OCI-LY3 (cell line): ENCODE data around the gene C8A.

ENCODE experiments used
- H2AFZ ChIP-seq: fragments of 200-600, 300-600 bp; shearing (Covaris generic); 2 replicates; pipeline ENCODE4 v1.6.0; 2014; ENCODE audit warnings: antibody characterized with exemption, low read depth, low read length
- H3K27ac ChIP-seq: fragments of 200-600, 300-600 bp; sonication (generic); 2 replicates; pipeline ENCODE4 v1.5.1; 2014; ENCODE audit warnings: mild to moderate bottlenecking, low read length, moderate library complexity, mixed read lengths
- H3K27me3 ChIP-seq: fragments of 200-600, 300-600 bp; sonication (generic); 2 replicates; pipeline ENCODE4 v1.6.1; 2014; ENCODE audit warnings: low read depth, low read length, mixed read lengths
- H3K36me3 ChIP-seq: fragments of 200-600, 300-600 bp; sonication (generic); replicated peaks from 2 replicates; pipeline ENCODE3; 2014; ENCODE audit warnings: low read depth, low read length, mixed read lengths
- H3K4me1 ChIP-seq: fragments of 300-600, 200-600 bp; sonication (generic); 2 replicates; pipeline ENCODE4 v1.6.1; 2014; ENCODE audit warnings: low read length, mixed read lengths
- H3K4me2 ChIP-seq: fragments of 200-600, 300-600 bp; sonication (generic); 2 replicates; pipeline ENCODE4 v1.6.1; 2014; ENCODE audit warnings: low read length, mixed read lengths
- H3K4me3 ChIP-seq: fragments of 300-600, 200-600 bp; sonication (generic); 2 replicates; pipeline ENCODE4 v1.5.1; 2014; ENCODE audit warnings: antibody characterized with exemption, mild to moderate bottlenecking, low read length, moderate library complexity
- H3K79me2 ChIP-seq: fragments of 300-600, 200-600 bp; shearing (Covaris generic); 2 replicates; pipeline ENCODE4 v1.6.1; 2014; ENCODE audit warnings: mild to moderate bottlenecking, low read length, mixed read lengths
- H3K9ac ChIP-seq: fragments of 300-600, 200-600 bp; shearing (Covaris generic); 2 replicates; pipeline ENCODE4 v1.6.0; 2014; ENCODE audit warnings: mild to moderate bottlenecking, low read length, moderate library complexity
- H3K9me3 ChIP-seq: fragments of 200-600, 300-600 bp; shearing (Covaris generic); 2 replicates; pipeline ENCODE4 v1.6.1; 2014; ENCODE audit warnings: low read length, mixed read lengths; ENCODE audit not compliant: insufficient read depth
- H4K20me1 ChIP-seq: fragments of 200-600, 300-600 bp; sonication (generic); 2 replicates; pipeline ENCODE4 v1.6.1; 2016; ENCODE audit warnings: low read length, mixed read lengths; ENCODE audit not compliant: insufficient read depth
- EZH2phosphoT487 ChIP-seq: fragments of 200-600 bp; shearing (Covaris generic); IDR thresholded peaks from 2 replicates; pipeline ENCODE4 v1.6.1; 2018; ENCODE audit warnings: antibody characterized with exemption, mixed run types, low read depth
- TF ChIP-seq, protein P1 (sequence below): fragments of 200-600, 300-600 bp; sonication (generic); IDR thresholded peaks from 2 replicates; pipeline ENCODE4 v1.5.1; 2014; ENCODE audit warnings: antibody characterized with exemption, low read length, low read depth

C8A gene

DNA sequence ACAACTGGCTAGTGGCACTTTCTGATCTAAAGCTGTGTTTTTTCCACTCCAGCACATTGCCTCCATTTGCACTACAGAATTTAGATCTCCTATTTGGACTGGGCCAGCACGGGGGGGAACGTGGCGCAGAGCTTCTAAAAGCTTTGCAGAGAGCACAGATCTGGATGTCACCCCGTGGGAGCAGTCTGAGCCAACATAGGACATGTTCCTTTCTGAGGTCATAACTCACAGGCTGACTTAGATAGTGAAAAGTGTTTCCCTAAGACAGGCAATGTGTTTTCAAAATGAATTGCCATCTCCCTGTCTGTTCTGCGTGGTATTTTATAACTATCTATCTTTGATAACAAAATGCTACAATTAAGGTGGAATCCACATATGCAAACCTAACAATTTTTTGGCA lies 3.7 kb upstream of the C8A start:
- Histone ChIP-seq H2AFZ (no peak overlapping the region), H3K36me3 (no peaks in the 10 kb centered on the region), H3K27ac (no peak overlapping the region), H3K9me3 (no peaks in the 10 kb centered on the region), H3K9ac (no peak overlapping the region), H3K4me2 (no peak overlapping the region), H3K4me1 (no peaks in the 10 kb centered on the region), H3K4me3 (no peak overlapping the region), H3K27me3 (no peaks in the 10 kb centered on the region), H3K79me2 (no peaks in the 10 kb centered on the region), H4K20me1 (no peaks in the 10 kb centered on the region)
- no peak for TF ChIP-seq EZH2phosphoT487
- TF ChIP-seq, protein P1, sequence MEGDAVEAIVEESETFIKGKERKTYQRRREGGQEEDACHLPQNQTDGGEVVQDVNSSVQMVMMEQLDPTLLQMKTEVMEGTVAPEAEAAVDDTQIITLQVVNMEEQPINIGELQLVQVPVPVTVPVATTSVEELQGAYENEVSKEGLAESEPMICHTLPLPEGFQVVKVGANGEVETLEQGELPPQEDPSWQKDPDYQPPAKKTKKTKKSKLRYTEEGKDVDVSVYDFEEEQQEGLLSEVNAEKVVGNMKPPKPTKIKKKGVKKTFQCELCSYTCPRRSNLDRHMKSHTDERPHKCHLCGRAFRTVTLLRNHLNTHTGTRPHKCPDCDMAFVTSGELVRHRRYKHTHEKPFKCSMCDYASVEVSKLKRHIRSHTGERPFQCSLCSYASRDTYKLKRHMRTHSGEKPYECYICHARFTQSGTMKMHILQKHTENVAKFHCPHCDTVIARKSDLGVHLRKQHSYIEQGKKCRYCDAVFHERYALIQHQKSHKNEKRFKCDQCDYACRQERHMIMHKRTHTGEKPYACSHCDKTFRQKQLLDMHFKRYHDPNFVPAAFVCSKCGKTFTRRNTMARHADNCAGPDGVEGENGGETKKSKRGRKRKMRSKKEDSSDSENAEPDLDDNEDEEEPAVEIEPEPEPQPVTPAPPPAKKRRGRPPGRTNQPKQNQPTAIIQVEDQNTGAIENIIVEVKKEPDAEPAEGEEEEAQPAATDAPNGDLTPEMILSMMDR, result no peak

DNA sequence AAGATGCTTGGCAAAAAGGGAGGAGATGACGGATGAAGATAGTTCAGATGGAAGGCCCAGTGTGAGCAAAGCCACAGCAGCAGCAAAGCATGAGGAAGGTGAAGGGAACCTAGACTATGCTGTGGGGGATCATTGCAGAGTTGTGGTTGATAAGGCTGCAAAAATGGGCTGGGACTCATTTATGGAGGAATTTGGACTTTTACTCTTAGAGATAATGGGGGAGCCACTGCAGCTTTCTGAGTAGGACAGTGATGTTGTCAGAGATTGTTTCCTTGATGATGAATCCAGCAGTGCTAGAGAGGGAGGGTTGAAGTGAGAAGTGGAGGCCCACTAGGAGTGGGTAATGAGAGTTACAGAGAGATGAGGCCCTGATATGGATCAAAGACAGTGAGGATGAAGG lies 2.1 kb upstream of the C8A start:
- Histone ChIP-seq H3K4me2 (no peak overlapping the region), H3K27ac (no peak overlapping the region), H3K4me1 (no peaks in the 10 kb centered on the region), H3K36me3 (no peaks in the 10 kb centered on the region), H3K4me3 (no peak overlapping the region), H3K79me2 (no peaks in the 10 kb centered on the region), H3K9me3 (no peaks in the 10 kb centered on the region), H3K9ac (no peak overlapping the region), H4K20me1 (no peaks in the 10 kb centered on the region), H2AFZ (no peak overlapping the region), H3K27me3 (no peaks in the 10 kb centered on the region)
- TF ChIP-seq, protein P1, result no peak
- TF ChIP-seq EZH2phosphoT487, result no peak

DNA sequence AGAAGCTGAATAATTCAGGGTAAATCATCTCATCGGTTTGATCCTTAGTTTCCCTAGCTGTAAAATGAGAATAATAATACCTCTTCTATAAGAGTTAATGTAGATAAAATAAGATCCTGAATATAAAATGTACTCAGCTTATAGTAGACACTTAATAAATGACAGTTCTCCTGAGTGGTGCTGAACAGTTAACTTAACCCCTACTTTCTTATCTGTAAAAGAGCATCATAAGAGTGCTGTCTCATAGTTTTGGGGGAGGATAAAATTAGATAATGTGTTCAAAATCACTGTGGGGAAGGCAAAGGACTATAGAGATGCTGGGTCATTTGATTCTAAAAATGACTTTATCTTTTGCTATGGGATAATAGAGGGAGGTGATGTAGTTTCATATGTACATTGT lies 593 bp downstream of the C8A start:
- H3K9me3 ChIP-seq, result no peaks in the 10 kb centered on the region

DNA sequence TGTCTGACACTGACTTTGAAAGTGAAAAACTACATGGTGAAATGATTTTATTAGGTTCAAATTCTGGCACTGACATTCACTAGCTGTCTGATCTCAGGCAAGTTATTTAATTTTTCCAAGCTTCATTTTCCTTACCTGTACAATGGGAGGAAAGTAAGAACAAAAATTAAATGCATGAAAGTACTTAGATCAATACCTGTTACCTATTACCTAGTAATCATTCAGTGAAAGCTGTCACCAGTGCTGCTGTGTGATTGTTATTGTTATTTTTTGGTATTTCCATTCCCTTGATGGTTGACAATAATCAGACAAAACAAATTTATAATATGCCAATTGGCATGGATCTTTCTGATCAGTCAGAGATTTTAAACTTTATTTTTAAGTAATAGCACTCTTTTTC lies 1.6 kb downstream of the C8A start:
- Histone ChIP-seq H3K9ac (no peak overlapping the region), H3K4me1 (no peaks in the 10 kb centered on the region), H4K20me1 (no peaks in the 10 kb centered on the region), H3K79me2 (no peaks in the 10 kb centered on the region), H3K36me3 (no peaks in the 10 kb centered on the region), H3K4me3 (no peak overlapping the region), H2AFZ (no peak overlapping the region), H3K27me3 (no peaks in the 10 kb centered on the region), H3K27ac (no peak overlapping the region), H3K9me3 (no peaks in the 10 kb centered on the region), H3K4me2 (no peak overlapping the region)
- TF ChIP-seq, protein P1, result no peak
- TF ChIP-seq EZH2phosphoT487, result no peak

More for the DNA sequence above, 593 bp downstream of the C8A start:
- no peak overlapping the region for H3K4me3 ChIP-seq
- TF ChIP-seq, protein P1, result no peak
- no peak for TF ChIP-seq EZH2phosphoT487
- no peaks in the 10 kb centered on the region for H3K4me1 ChIP-seq
- H3K4me2 ChIP-seq, result no peak overlapping the region
- no peaks in the 10 kb centered on the region for H3K36me3 ChIP-seq
- no peaks in the 10 kb centered on the region for H3K27me3 ChIP-seq
- no peak overlapping the region for H2AFZ ChIP-seq
- H3K9ac ChIP-seq, result no peak overlapping the region
- no peak overlapping the region for H3K27ac ChIP-seq
- H4K20me1 ChIP-seq, result no peaks in the 10 kb centered on the region
- H3K79me2 ChIP-seq, result no peaks in the 10 kb centered on the region
